OCI-LY7 (cell line): ENCODE results near the gene PLCXD3. TPM values are rescaled to one million over a fixed set of nuclear protein-coding genes. Genes with fewer than 3 reads are reported as not detected.

Source experiments
- BruUV-seq: library from RNA; stranded (reverse); fragments of 400-500 nt; replicated peaks from 2 replicates; lab custom pipeline; 2021; lab: Mats Ljungman, UMichigan
- CTCF ChIA-PET: fragments of 300-600 bp; sonication (Branson Sonifier 250); formaldehyde crosslinking; loops from one replicate; lab custom pipeline; 2022; ENCODE audit warnings: antibody characterized with exemption; ENCODE audit not compliant: unreplicated experiment; lab: Charles Lee
- POLR2A ChIA-PET: fragments of 300-600 bp; sonication (Branson Sonifier 250); formaldehyde crosslinking; loops from one replicate; lab custom pipeline; 2022; ENCODE audit warnings: antibody characterized with exemption; lab: Charles Lee
- DNase-seq: peaks from one replicate; pipeline ENCODE4 v3.0.0-alpha.2; 2015; ENCODE audit warnings: low spot score
- H2AFZ ChIP-seq: fragments of 200-600 bp; sonication (generic), shearing (Covaris generic); 2 replicates; pipeline ENCODE4 v1.6.1; 2014; ENCODE audit warnings: mild to moderate bottlenecking, antibody characterized with exemption, low read length, moderate library complexity
- H3K27ac ChIP-seq: fragments of 200-600 bp; sonication (generic); 2 replicates; pipeline ENCODE4 v1.5.1; 2014; ENCODE audit warnings: mixed run types, low read depth, mild to moderate bottlenecking, moderate library complexity, low read length, inconsistent platforms; ENCODE audit not compliant: poor library complexity, severe bottlenecking
- H3K36me3 ChIP-seq: fragments of 200-600 bp; sonication (generic); 2 replicates; pipeline ENCODE4 v1.6.1; 2014; ENCODE audit warnings: mild to moderate bottlenecking, antibody characterized with exemption, low read length, moderate library complexity, mixed read lengths; ENCODE audit not compliant: insufficient read depth
- H3K4me1 ChIP-seq: fragments of 200-600 bp; sonication (generic); 2 replicates; pipeline ENCODE4 v1.5.1; 2014; ENCODE audit warnings: mild to moderate bottlenecking, low read length; ENCODE audit not compliant: insufficient read depth, poor library complexity, severe bottlenecking
- H3K4me2 ChIP-seq: fragments of 200-600 bp; sonication (generic); 2 replicates; pipeline ENCODE4 v1.6.1; 2014; ENCODE audit warnings: mild to moderate bottlenecking, low read length
- H3K4me3 ChIP-seq: fragments of 200-600 bp; sonication (generic); 2 replicates; pipeline ENCODE4 v1.5.1; 2014; ENCODE audit warnings: mild to moderate bottlenecking, low read depth, low read length; ENCODE audit not compliant: poor library complexity, severe bottlenecking
- H3K79me2 ChIP-seq: fragments of 200-600 bp; sonication (generic); 2 replicates; pipeline ENCODE4 v1.6.1; 2016; ENCODE audit warnings: low read depth, mild to moderate bottlenecking, low read length, moderate library complexity, mixed read lengths; ENCODE audit not compliant: insufficient read depth
- H3K9me2 ChIP-seq: fragments of 200-600 bp; sonication (generic); 2 replicates; pipeline ENCODE4 v1.6.1; 2016; ENCODE audit warnings: mild to moderate bottlenecking, low read length, mixed read lengths; ENCODE audit not compliant: insufficient read depth
- H3K9me3 ChIP-seq: fragments of 200-600 bp; sonication (generic); 2 replicates; pipeline ENCODE4 v1.6.1; 2014; ENCODE audit warnings: mild to moderate bottlenecking, mixed run types, low read length, mixed read lengths
- H4K20me1 ChIP-seq: fragments of 200-600 bp; sonication (generic); 2 replicates; pipeline ENCODE4 v1.6.1; 2014; ENCODE audit warnings: mild to moderate bottlenecking, antibody characterized with exemption, low read length, moderate library complexity, mixed read lengths; ENCODE audit not compliant: insufficient read depth
- CTCF ChIP-seq: fragments of 200-600 bp; sonication (generic); conservative IDR thresholded peaks from 2 replicates; pipeline ENCODE4 v1.5.1; 2014; ENCODE audit warnings: mild to moderate bottlenecking, antibody characterized with exemption, low read length, moderate library complexity, mixed read lengths
- EZH2phosphoT487 ChIP-seq: fragments of 200-600 bp; sonication (generic); IDR thresholded peaks from 2 replicates; pipeline ENCODE4 v1.6.1; 2018; ENCODE audit warnings: low read depth, borderline replicate concordance, mild to moderate bottlenecking, mixed run types, antibody characterized with exemption, low read length, moderate library complexity, mixed read lengths
- intact Hi-C: fragments of 100-400 bp; cut with micrococcal nuclease; formaldehyde crosslinking; loops from one replicate; pipeline ENCODE4 v1.10.0; 2022; ENCODE audit not compliant: unreplicated experiment
- total RNA-seq, 2 experiments: library from RNA; depleted of rRNA in 1 of 2; stranded (reverse); fragments of >200 nt in 1 of 2; shearing (Covaris generic) in 1 of 2; gene quantifications; 2 replicates each; pipeline ENCODE4 v1.2.3, GENCODE V29; 2014 to 2022

Gene PLCXD3
- total RNA-seq, 2 experiments from 2014 or later, result not detected

- no peak for DNase-seq
- no TSS peak for BruUV-seq
- Histone ChIP-seq H3K9me3 (no peaks in the 10 kb centered on the region), H3K9me2 (no peaks in the 10 kb centered on the region), H2AFZ (no peak overlapping the region), H3K79me2 (no peaks in the 10 kb centered on the region), H3K4me1 (no peaks in the 10 kb centered on the region), H3K4me2 (no peak overlapping the region), H3K27ac (no peak overlapping the region), H4K20me1 (no peaks in the 10 kb centered on the region), H3K4me3 (no peak overlapping the region), H3K36me3 (no peaks in the 10 kb centered on the region)
- ChIA-PET POLR2A (no interaction called here), CTCF (no interaction called here)
- intact Hi-C loops, result no loop called here
- TF ChIP-seq EZH2phosphoT487 (no peak), CTCF (no peak)
These were observed 137.2 kb downstream of the PLCXD3 start for GRCh38 chr5:41373230-41373629.

- no peaks in the 10 kb centered on the region for H3K36me3 ChIP-seq
- no peak overlapping the region for H2AFZ ChIP-seq
- H3K9me2 ChIP-seq, result no peaks in the 10 kb centered on the region
- no peak for DNase-seq
- BruUV-seq, result no TSS peak
- no peak for TF ChIP-seq CTCF
- no peak for TF ChIP-seq EZH2phosphoT487
- H3K27ac ChIP-seq, result no peak overlapping the region
- H3K79me2 ChIP-seq, result no peaks in the 10 kb centered on the region
- H4K20me1 ChIP-seq, result no peaks in the 10 kb centered on the region
- no peak overlapping the region for H3K4me2 ChIP-seq
- POLR2A ChIA-PET, result interaction anchor here (0.6 kb wide), 1 partner anchor 1206 kb away, joined by 3 read pairs; no protein-coding TSS in a partner anchor
- no peaks in the 10 kb centered on the region for H3K4me1 ChIP-seq
- CTCF ChIA-PET, result no interaction called here
- no peaks in the 10 kb centered on the region for H3K9me3 ChIP-seq
- H3K4me3 ChIP-seq, result no peak overlapping the region
- intact Hi-C loops, result no loop called here
These were observed 138.7 kb downstream of the PLCXD3 start for GRCh38 chr5:41371738-41372137.

- Histone ChIP-seq H2AFZ (no peak overlapping the region), H3K4me2 (no peak overlapping the region), H3K9me3 (no peaks in the 10 kb centered on the region), H3K4me3 (no peak overlapping the region), H4K20me1 (no peaks in the 10 kb centered on the region), H3K4me1 (no peaks in the 10 kb centered on the region), H3K27ac (no peak overlapping the region), H3K9me2 (no peaks in the 10 kb centered on the region), H3K36me3 (no peaks in the 10 kb centered on the region), H3K79me2 (no peaks in the 10 kb centered on the region)
- BruUV-seq, result no TSS peak
- intact Hi-C loops, result no loop called here
- no peak for DNase-seq
- TF ChIP-seq CTCF (no peak), EZH2phosphoT487 (no peak)
- POLR2A ChIA-PET, result no interaction called here
- CTCF ChIA-PET, result no interaction called here
These were observed 139.9 kb downstream of the PLCXD3 start for GRCh38 chr5:41370482-41370881.
